ENCODE measurements around the gene RASSF5.
"Not testable (repeated sequence)": the region's sequence is repeated elsewhere in the genome, so short reads cannot be mapped to it uniquely, and the experiment has no call there.

RASSF5 gene

GRCh38 chr1:206575165-206575893, 68.0 kb downstream of the RASSF5 start:
- peak; percentile 80 for DNase-seq

GRCh38 chr1:206575894-206576737, 68.8 kb downstream of the RASSF5 start:
- DNase-seq, result no peak

GRCh38 chr1:206577626-206578025, 70.3 kb downstream of the RASSF5 start:
- no peak for DNase-seq

GRCh38 chr1:206578068-206578977, 71.0 kb downstream of the RASSF5 start:
- peak; percentile 52 for DNase-seq

GRCh38 chr1:206578978-206579374, 71.6 kb downstream of the RASSF5 start:
- no peak for DNase-seq

GRCh38 chr1:206579747-206580437, 72.6 kb downstream of the RASSF5 start:
- DNase-seq, result peak; percentile 89

- no peak for DNase-seq
Observed at GRCh38 chr1:206580438-206581113, 73.2 kb downstream of the RASSF5 start.

- DNase-seq, result not testable (repeated sequence)
Observed at GRCh38 chr1:206581114-206581497, 73.8 kb downstream of the RASSF5 start.

- peak; percentile 86 for DNase-seq
Observed at GRCh38 chr1:206581571-206581981, 74.2 kb downstream of the RASSF5 start.

- DNase-seq, result no peak
Observed at GRCh38 chr1:206582537-206582936, 75.2 kb downstream of the RASSF5 start.

- DNase-seq, result no peak
Observed at GRCh38 chr1:206582971-206583706, 75.8 kb downstream of the RASSF5 start.

- DNase-seq, result peak; percentile 87
Observed at GRCh38 chr1:206583707-206584648, 76.6 kb downstream of the RASSF5 start.

- no peak for DNase-seq
Observed at GRCh38 chr1:206584683-206585082, 77.4 kb downstream of the RASSF5 start.

GRCh38 chr1:206586501-206587445, 79.4 kb downstream of the RASSF5 start:
- no peak for DNase-seq

- no peak for DNase-seq
Observed at GRCh38 chr1:206587904-206588303, 80.6 kb downstream of the RASSF5 start.

GRCh38 chr1:206588492-206588891, 81.2 kb downstream of the RASSF5 start:
- DNase-seq, result no peak

- DNase-seq, result no peak
Observed at GRCh38 chr1:206589206-206589605, 81.9 kb downstream of the RASSF5 start.

GRCh38 chr1:206590025-206590758, 82.9 kb downstream of the RASSF5 start:
- peak; percentile 63 for DNase-seq
